ENCODE results near the gene OSBPL8. TPM values are rescaled to one million over a fixed set of nuclear protein-coding genes. Genes with fewer than 3 reads are reported as not detected.
"Not testable (repeated sequence)": the region's sequence is repeated elsewhere in the genome, so short reads cannot be mapped to it uniquely, and the experiment has no call there.

Gene OSBPL8
- polyA plus RNA-seq, 1 donor from 2014 or later, result 98.4 TPM

DNA sequence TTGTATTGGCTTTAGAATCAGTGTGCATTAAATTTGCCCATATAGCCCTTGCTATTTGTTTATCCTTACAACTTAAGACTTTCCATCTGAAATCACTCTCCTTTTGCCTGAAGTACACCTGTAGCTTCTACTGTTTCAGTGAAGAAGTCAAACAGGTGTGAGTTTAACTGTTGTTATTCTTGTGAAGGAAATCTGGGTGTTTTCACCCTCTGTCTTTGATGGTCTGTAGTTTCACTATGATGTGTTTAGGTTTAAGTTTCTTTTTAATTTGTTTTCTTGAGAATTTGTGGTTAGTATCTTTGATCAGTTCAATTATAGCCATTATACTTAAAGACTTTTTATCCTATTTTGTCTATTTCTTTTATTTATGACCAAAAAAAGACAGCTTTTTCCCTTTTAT lies 142.5 kb downstream of the OSBPL8 start:
- Mint-ChIP-seq H3K36me3 (no peaks in the 10 kb centered on the region), H3K27me3 (no peaks in the 10 kb centered on the region), H3K4me3 (peak overlapping the region in 1 of 4 donors; percentile 24), H3K9me3 (no peaks in the 10 kb centered on the region), H3K4me1 (peaks cover 0 to 2% (median 0%) of the 10 kb centered on the region in 3 donors), H3K27ac (no peak overlapping the region)

DNA sequence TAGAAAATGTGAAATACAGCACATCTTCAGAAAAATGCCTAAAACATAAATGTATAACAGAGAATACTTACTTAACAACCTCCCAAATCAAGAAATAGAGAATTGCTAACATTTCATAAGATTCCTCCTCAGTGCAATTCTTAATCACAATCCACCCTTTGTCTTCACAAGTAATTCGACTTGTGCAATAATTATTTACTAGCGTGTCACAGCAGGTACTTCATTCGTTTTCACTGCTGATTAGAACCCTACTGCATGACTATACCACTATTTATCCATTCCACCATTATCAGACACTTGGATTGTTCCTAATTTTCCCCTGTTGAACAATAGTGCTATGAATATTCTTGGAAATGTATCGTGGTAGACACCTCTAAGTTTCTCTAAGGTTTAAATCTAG lies 146.4 kb downstream of the OSBPL8 start:
- Mint-ChIP-seq H3K27ac (no peak overlapping the region), H3K36me3 (no peaks in the 10 kb centered on the region), H3K4me1 (peaks cover 2 to 3% (median 3%) of the 10 kb centered on the region in 3 donors), H3K27me3 (no peaks in the 10 kb centered on the region), H3K4me3 (no peak overlapping the region), H3K9me3 (no peaks in the 10 kb centered on the region)

DNA sequence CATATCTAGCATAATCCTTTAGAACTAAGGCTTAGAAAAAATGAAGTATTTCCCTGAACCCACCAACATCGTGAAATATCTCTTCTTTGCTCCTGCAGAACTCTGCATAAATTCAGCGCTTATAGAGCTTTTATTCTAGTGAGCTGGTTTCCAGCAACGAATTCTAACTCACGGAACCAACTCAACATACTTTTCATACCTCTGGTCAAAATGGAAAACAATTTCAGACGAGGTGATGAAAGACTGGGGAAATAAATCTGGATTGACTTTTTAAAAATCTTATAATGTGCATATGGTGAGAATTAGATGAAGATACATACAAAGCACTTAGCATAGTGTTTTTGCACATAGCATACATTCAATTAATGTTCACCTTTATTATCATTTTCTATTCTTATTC lies 148.8 kb downstream of the OSBPL8 start:
- H3K4me3 Mint-ChIP-seq, result no peak overlapping the region
- peaks cover 0 to 3% (median 3%) of the 10 kb centered on the region in 3 donors for H3K4me1 Mint-ChIP-seq
- H3K27ac Mint-ChIP-seq, result peak overlapping the region in 1 of 3 donors; percentile 31
- no peaks in the 10 kb centered on the region for H3K27me3 Mint-ChIP-seq
- no peaks in the 10 kb centered on the region for H3K9me3 Mint-ChIP-seq
- H3K36me3 Mint-ChIP-seq, result peaks cover 2% of the 10 kb centered on the region

DNA sequence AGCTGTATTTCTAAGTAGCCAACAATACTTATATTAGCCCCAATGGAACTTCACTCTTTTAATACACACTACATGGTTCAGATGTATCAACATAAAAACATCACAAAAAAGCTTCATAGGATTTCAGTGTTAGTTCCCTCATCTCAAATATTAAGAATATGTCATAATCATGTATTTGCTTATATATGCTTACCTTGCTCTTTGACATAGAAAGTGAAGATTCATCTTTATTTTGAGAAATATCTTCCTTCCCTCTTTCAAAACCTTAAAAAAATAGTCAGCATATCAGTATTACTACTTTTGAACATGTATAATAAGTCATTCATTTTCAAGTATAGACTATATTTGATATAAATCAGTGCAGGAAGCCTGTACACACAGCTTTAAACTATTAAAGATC lies 149.2 kb downstream of the OSBPL8 start:
- Mint-ChIP-seq H3K27me3 (no peaks in the 10 kb centered on the region), H3K4me3 (no peak overlapping the region), H3K9me3 (no peaks in the 10 kb centered on the region), H3K36me3 (peaks cover 3% of the 10 kb centered on the region), H3K27ac (no peak overlapping the region), H3K4me1 (peaks cover 0 to 3% (median 3%) of the 10 kb centered on the region in 3 donors)

DNA sequence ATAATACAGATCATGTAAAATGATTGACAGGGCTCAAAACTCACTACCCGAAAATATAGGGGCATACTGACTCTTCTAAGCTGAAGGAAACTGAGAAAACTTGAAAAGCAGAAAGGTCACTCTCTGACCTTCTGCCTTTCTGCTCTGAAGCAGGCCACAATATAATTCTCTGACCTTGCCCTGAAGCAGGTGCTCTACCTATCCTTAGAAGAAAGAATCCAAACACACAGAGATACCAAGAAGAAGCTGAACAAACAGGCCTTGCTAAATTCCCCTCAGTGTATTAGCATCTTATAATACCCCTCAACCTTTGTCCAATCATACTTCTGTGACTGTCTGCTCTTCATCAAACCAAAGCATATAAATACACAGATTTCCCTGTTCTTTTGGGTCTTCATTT lies 150.5 kb downstream of the OSBPL8 start:
- Mint-ChIP-seq H3K36me3 (peaks cover 3% of the 10 kb centered on the region), H3K27me3 (no peaks in the 10 kb centered on the region), H3K27ac (no peak overlapping the region), H3K4me1 (peaks cover 0 to 3% (median 3%) of the 10 kb centered on the region in 3 donors), H3K4me3 (no peak overlapping the region), H3K9me3 (no peaks in the 10 kb centered on the region)

DNA sequence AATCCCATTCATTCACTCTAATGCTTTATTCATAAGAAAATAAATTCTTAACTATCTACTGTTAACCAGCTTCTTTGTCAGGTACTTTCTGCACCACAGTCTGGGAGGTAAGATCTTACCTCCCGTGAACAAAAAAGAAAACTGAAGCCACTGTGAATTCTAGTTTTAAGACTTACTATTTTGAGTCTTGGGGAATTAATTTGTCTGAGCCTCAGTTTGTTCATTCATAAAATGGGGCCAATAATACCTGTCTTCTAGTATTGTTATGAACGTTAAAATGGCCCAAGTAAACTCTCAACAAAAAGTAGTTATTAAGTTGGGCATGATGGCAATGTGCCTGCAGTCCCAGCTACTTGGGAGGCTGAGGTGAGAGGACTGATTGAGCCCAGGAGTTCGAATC lies 151.9 kb downstream of the OSBPL8 start:
- Mint-ChIP-seq H3K4me1 (peaks cover 0 to 3% (median 3%) of the 10 kb centered on the region in 3 donors), H3K9me3 (no peaks in the 10 kb centered on the region), H3K27ac (no peak overlapping the region), H3K27me3 (no peaks in the 10 kb centered on the region), H3K36me3 (peaks cover 5% of the 10 kb centered on the region), H3K4me3 (no peak overlapping the region)

DNA sequence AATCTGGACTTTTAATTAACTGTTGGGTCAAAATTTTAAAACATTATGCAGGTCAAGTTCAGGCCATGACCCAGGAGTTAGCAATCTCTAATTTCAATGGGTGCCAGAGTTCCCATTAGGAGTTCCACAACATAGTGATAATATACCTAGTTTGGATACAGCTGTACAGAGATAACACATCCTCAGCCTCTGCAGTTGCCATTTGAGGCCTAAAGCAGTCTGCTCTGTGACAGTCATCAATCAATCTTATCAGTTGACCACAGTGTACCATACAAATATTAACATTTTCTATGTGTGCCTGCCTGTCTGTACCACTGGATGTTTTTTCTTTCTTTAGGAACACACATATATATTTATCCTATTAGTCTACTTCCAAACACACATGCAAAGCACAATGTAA lies 157.3 kb downstream of the OSBPL8 start:
- no peak overlapping the region for H3K4me3 Mint-ChIP-seq
- H3K27ac Mint-ChIP-seq, result no peak overlapping the region
- H3K4me1 Mint-ChIP-seq, result no peaks in the 10 kb centered on the region
- no peaks in the 10 kb centered on the region for H3K27me3 Mint-ChIP-seq
- H3K36me3 Mint-ChIP-seq, result peaks cover 8% of the 10 kb centered on the region
- H3K9me3 Mint-ChIP-seq, result no peaks in the 10 kb centered on the region

DNA sequence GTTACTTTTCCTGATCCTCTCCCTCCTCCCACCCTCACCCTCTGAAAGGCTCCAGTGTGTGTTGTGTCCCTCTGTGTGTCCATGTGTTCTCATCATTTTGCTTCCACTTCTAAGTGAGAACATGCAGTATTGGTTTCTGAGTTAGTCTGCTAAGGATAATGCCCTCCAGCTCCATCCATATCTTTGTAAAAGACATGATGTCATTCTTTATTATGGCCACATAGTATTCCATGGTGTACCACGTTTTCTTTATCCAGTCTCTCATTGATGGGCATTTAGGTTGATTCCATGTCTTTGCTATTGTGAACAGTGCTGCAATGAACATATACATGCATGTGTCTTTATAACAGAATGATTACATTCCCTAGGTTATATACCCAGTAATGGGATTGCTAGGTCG lies 159.4 kb downstream of the OSBPL8 start:
- no peak overlapping the region for H3K4me3 Mint-ChIP-seq
- H3K27ac Mint-ChIP-seq, result no peak overlapping the region
- no peaks in the 10 kb centered on the region for H3K27me3 Mint-ChIP-seq
- H3K4me1 Mint-ChIP-seq, result no peaks in the 10 kb centered on the region
- no peaks in the 10 kb centered on the region for H3K9me3 Mint-ChIP-seq
- H3K36me3 Mint-ChIP-seq, result peaks cover 6% of the 10 kb centered on the region

DNA sequence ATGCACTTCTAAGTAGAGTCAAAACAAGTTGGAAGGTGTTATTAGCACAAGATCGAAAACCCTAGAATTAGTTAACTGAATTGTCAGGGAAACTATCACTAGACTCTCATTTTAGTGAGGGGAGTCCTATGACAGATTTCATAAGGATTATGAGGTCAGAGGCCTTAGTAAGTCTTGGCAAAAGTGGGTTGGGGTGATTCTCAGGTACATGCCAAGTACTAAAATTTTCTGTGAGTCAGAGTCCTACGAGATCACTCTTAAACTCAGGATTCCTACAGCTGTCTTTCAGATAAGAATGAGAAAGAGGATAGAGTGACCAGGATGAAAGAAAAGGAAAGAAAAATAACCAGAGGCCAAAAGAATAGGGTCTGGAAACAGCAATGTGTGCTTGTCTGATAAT lies 160.5 kb downstream of the OSBPL8 start:
- H3K36me3 Mint-ChIP-seq, result peaks cover 8% of the 10 kb centered on the region
- no peak overlapping the region for H3K27ac Mint-ChIP-seq
- no peak overlapping the region for H3K4me3 Mint-ChIP-seq
- no peaks in the 10 kb centered on the region for H3K9me3 Mint-ChIP-seq
- no peaks in the 10 kb centered on the region for H3K27me3 Mint-ChIP-seq
- H3K4me1 Mint-ChIP-seq, result no peaks in the 10 kb centered on the region

DNA sequence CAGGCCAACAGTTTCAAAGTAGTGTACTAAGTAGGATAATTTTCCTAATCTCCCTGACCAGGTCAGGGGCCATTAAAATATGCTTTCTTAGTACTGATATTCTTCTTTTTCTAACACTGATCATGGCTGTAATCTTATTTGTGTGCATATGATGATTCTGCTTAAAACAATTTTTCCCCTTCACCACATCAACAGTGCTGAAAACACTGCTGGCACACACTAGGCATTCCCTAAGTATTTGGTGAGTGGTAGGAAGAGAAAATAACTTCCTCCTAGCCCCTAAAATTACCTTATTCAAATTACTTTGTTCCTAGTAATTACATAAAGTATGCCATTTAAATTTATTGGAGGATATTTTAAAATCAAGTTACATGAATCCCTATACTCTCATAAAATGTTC lies 161.5 kb downstream of the OSBPL8 start:
- Mint-ChIP-seq H3K27ac (no peak overlapping the region), H3K4me1 (no peaks in the 10 kb centered on the region), H3K27me3 (no peaks in the 10 kb centered on the region), H3K36me3 (peaks cover 6% of the 10 kb centered on the region), H3K9me3 (no peaks in the 10 kb centered on the region), H3K4me3 (no peak overlapping the region)

DNA sequence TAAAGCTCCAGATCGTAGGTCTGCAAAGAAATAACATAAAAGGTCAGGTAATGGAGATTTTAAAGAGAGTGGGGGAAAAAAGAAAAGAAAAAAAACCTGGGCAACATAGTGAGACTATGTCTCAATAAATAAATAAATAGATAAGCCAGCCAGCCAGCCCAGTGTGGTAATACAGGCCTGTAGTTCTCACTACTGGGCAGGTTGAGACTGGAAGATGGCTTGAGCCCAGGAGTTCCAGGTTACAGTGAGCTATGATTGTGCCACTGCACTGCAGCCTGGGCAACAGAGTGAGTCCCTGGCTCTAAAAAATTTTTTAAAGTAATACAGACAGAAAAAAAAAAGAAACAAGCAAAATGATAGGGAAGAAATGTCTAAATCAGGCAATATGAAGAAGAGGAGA lies 168.1 kb downstream of the OSBPL8 start:
- H3K27ac Mint-ChIP-seq, result peak overlapping the region in 1 of 3 donors; percentile 69
- no peaks in the 10 kb centered on the region for H3K27me3 Mint-ChIP-seq
- H3K4me3 Mint-ChIP-seq, result no peak overlapping the region

DNA sequence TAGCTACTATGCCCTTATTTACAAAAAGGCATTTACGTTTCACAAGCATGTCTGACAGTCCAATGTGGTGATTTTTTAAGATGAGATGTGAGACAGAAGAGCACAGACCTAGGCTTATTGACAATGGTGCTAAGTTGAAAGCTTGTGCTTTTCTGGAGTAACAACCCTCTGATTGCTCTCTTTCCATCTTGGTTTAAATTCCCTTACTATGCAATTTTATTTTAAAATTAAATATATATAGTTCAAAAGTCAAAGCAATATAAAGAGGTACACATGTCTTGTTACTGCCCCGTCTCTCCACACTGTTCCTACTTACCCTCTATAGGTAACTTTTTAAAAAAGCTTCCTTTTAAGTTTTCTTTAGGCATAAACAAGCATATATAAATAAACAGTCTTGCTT lies 172.0 kb downstream of the OSBPL8 start:
- Mint-ChIP-seq H3K27ac (no peak overlapping the region), H3K27me3 (no peaks in the 10 kb centered on the region), H3K36me3 (peaks cover 6% of the 10 kb centered on the region), H3K9me3 (no peaks in the 10 kb centered on the region), H3K4me1 (no peaks in the 10 kb centered on the region), H3K4me3 (no peak overlapping the region)

More for the DNA sequence above, 168.1 kb downstream of the OSBPL8 start:
- H3K36me3 Mint-ChIP-seq, result peaks cover 8% of the 10 kb centered on the region
- no peaks in the 10 kb centered on the region for H3K9me3 Mint-ChIP-seq
- no peaks in the 10 kb centered on the region for H3K4me1 Mint-ChIP-seq

DNA sequence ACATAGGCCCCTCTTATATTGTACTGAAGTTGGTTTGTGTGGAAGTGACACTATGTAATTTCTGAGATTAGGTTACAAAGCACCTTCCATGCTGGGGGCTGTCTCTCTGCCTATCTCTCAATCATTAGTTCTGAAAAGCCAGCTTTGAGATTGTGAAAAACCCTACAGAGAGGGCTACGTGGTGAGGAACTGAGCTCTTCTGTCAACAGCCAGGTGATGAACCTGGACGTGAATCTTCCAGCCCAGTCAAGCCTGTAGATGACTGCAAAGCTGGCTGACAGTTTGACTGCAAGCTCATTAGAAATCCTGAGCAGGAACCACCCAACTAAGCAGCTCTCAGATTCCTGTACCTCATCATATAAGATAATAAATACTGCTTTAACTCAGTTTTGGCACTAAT lies 175.0 kb downstream of the OSBPL8 start:
- H3K4me1 Mint-ChIP-seq, result no peaks in the 10 kb centered on the region
- H3K9me3 Mint-ChIP-seq, result no peaks in the 10 kb centered on the region
- no peak overlapping the region for H3K4me3 Mint-ChIP-seq
- no peaks in the 10 kb centered on the region for H3K27me3 Mint-ChIP-seq
- H3K36me3 Mint-ChIP-seq, result peaks cover 5% of the 10 kb centered on the region
- H3K27ac Mint-ChIP-seq, result no peak overlapping the region

DNA sequence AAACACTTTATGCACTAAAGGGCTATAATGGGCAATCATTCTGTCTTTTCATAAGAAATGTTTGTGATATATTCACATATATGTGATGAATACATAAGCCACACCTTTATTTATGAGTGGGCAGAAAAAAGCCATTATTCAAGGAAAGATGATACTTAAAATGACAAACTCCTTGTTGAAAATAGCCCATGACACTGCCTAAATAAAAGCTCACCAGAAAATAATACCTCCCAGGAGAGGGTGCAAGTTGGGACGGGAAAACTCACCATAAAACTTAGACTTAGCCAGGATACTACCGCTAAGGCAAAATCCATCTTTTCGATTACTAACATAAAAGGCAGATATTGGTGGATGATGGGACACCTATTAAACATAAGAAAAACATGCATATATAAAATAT lies 175.6 kb downstream of the OSBPL8 start:
- Mint-ChIP-seq H3K36me3 (peaks cover 9% of the 10 kb centered on the region), H3K4me3 (no peak overlapping the region), H3K9me3 (no peaks in the 10 kb centered on the region), H3K27ac (no peak overlapping the region), H3K4me1 (no peaks in the 10 kb centered on the region), H3K27me3 (no peaks in the 10 kb centered on the region)

DNA sequence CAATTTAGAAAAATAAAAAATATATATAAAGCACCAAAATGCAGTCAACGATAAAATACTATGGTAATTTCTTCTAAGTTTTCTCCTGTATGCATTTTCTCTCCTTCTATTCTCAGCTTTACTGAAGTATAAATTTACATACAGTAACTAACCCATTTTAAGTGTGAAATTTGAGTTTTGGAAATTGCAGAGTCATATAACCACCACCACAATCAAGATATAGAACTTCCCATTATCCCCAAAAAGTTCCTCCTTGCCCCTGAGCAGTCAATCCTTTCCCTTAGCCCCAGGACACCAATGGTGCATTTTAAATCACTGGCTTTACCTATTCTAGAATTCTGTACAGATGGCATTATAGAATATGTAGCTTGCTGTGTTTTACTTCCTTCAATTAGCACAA lies 180.3 kb downstream of the OSBPL8 start:
- Mint-ChIP-seq H3K27me3 (no peaks in the 10 kb centered on the region), H3K36me3 (peaks cover 14% of the 10 kb centered on the region), H3K4me3 (no peak overlapping the region), H3K27ac (peak overlapping the region in 1 of 3 donors; percentile 28), H3K9me3 (peaks cover 0 to 4% (median 2%) of the 10 kb centered on the region in 3 donors), H3K4me1 (no peaks in the 10 kb centered on the region)

DNA sequence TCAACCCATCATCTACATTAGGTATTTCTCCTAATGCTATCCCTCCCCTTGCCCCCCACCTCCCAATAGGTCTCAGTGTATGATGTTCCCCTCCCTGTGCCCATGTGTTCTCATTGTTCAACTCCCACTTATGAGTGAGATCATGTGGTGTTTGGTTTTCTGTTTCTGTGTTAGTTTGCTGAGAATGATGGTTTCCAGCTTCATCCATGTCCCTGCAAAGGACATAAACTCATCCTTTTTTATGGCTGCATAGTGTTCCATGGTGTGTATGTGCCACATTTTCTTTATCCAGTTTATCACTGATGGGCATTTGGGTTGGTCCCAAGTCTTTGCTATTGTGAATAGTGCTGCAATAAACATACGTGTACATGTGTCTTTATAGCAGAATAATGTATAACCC lies 182.7 kb downstream of the OSBPL8 start:
- not testable (repeated sequence) for H3K27ac Mint-ChIP-seq, H3K4me3 Mint-ChIP-seq, H3K9me3 Mint-ChIP-seq, H3K27me3 Mint-ChIP-seq, H3K4me1 Mint-ChIP-seq
- peaks cover 18% of the 10 kb centered on the region for H3K36me3 Mint-ChIP-seq

DNA sequence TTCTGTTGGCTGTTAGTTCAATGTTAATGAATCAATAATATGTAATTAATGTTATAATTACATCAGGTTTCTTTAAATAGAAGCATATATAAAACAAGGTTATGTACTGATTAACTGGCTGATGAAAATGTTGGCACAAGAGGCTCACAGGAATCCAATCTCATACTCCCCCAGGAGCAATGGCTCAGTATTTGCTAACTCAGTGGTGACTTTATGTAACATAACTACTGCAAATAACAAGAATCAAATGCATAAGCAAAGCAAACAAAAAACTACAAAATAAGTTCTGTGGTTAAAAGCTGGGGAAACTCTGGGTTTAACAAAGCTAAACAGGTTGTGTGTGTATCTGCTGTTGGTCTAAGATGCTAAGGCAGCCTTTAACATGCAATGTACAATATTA lies 183.6 kb downstream of the OSBPL8 start:
- Mint-ChIP-seq H3K36me3 (peaks cover 18% of the 10 kb centered on the region), H3K9me3 (peaks cover 0 to 4% (median 2%) of the 10 kb centered on the region in 3 donors), H3K27ac (no peak overlapping the region), H3K4me1 (no peaks in the 10 kb centered on the region), H3K4me3 (no peak overlapping the region), H3K27me3 (no peaks in the 10 kb centered on the region)

Data from IgD-negative memory B cell (primary cell).